IMR-90 (cell line): ENCODE data around the gene WNT11.

Source experiments
- CHD1 ChIP-seq: IDR thresholded peaks from 2 replicates; pipeline ENCODE4 v1.6.1; 2012; ENCODE audit warnings: low read depth, low read length, improper control_type of control experiment
- FOS ChIP-seq: fragments of 150-350 bp; IDR thresholded peaks from 2 replicates; pipeline ENCODE4 v1.6.1; 2016; ENCODE audit warnings: low read depth, low read length
- MAFK ChIP-seq: IDR thresholded peaks from 2 replicates; pipeline ENCODE4 v1.6.1; 2012; ENCODE audit warnings: low read depth, low read length, improper control_type of control experiment
- MAZ ChIP-seq: IDR thresholded peaks from 2 replicates; pipeline ENCODE4 v1.6.1; 2012; ENCODE audit warnings: low read depth, mild to moderate bottlenecking, low read length, improper control_type of control experiment, moderate library complexity, borderline replicate concordance
- MXI1 ChIP-seq: IDR thresholded peaks from 2 replicates; pipeline ENCODE4 v1.6.1; 2012; ENCODE audit warnings: low read depth, mild to moderate bottlenecking, low read length, moderate library complexity, borderline replicate concordance
- POLR2A ChIP-seq: IDR thresholded peaks from 2 replicates; pipeline ENCODE4 v1.6.1; 2012; ENCODE audit warnings: mild to moderate bottlenecking, low read depth, low read length
- RFX5 ChIP-seq: IDR thresholded peaks from 2 replicates; pipeline ENCODE4 v1.8.0; 2012; ENCODE audit warnings: low read depth, mild to moderate bottlenecking, low read length, moderate library complexity
- TF ChIP-seq, protein P1 (sequence below): conservative IDR thresholded peaks from 2 replicates; pipeline ENCODE4 v1.5.1; 2012; ENCODE audit warnings: mild to moderate bottlenecking, low read depth, low read length, improper control_type of control experiment
- TF ChIP-seq, protein P2 (sequence below): fragments of 150-350 bp; IDR thresholded peaks from 2 replicates; pipeline ENCODE4 v1.6.1; 2017; ENCODE audit warnings: mild to moderate bottlenecking, antibody characterized with exemption, low read length, low read depth

DNA sequence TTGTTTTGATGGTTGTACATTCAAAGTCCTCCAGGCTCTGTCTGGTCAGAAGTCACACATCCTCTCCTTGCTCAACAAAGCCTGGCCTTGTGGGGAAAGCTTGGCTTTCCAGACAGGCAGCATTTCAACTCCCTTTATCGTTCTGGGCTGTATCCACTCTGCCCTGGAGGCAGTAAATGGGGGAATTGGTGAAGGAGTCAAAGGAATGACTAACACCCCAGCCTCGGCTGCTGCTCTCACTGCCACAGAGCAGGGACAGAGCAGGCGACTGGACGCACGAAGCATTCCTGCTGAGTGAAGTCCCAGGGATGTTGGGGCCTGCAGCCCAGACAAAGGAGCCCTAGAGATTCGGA is 52.8 kb downstream of the WNT11 start:
- TF ChIP-seq FOS: no peak
- no peak for TF ChIP-seq MXI1
- no peak for TF ChIP-seq POLR2A
- TF ChIP-seq, protein P1, sequence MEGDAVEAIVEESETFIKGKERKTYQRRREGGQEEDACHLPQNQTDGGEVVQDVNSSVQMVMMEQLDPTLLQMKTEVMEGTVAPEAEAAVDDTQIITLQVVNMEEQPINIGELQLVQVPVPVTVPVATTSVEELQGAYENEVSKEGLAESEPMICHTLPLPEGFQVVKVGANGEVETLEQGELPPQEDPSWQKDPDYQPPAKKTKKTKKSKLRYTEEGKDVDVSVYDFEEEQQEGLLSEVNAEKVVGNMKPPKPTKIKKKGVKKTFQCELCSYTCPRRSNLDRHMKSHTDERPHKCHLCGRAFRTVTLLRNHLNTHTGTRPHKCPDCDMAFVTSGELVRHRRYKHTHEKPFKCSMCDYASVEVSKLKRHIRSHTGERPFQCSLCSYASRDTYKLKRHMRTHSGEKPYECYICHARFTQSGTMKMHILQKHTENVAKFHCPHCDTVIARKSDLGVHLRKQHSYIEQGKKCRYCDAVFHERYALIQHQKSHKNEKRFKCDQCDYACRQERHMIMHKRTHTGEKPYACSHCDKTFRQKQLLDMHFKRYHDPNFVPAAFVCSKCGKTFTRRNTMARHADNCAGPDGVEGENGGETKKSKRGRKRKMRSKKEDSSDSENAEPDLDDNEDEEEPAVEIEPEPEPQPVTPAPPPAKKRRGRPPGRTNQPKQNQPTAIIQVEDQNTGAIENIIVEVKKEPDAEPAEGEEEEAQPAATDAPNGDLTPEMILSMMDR: no peak
- TF ChIP-seq, protein P2, sequence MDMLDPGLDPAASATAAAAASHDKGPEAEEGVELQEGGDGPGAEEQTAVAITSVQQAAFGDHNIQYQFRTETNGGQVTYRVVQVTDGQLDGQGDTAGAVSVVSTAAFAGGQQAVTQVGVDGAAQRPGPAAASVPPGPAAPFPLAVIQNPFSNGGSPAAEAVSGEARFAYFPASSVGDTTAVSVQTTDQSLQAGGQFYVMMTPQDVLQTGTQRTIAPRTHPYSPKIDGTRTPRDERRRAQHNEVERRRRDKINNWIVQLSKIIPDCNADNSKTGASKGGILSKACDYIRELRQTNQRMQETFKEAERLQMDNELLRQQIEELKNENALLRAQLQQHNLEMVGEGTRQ: no peak
- TF ChIP-seq MAFK: no peak
- TF ChIP-seq MAZ: no peak
- no peak for TF ChIP-seq CHD1
- TF ChIP-seq RFX5: no peak
